CD4-positive, alpha-beta T cell treated with Interleukin-12 subunit alpha and Interleukin-12 subunit beta, for 1 hour (primary cell): ENCODE data around the gene EFCAB12.
"Not testable (repeated sequence)": the region's sequence is repeated elsewhere in the genome, so short reads cannot be mapped to it uniquely, and the experiment has no call there.

Source experiments
- DNase-seq: peaks from one replicate; pipeline ENCODE4 v3.0.0-alpha.2; 2020

EFCAB12 gene

GRCh38 chr3:129418041-129418973 is 10.1 kb downstream of the EFCAB12 start:
- DNase-seq = no peak

GRCh38 chr3:129417326-129417725 is 11.1 kb downstream of the EFCAB12 start:
- no peak for DNase-seq

GRCh38 chr3:129416415-129416814 is 12.0 kb downstream of the EFCAB12 start:
- no peak for DNase-seq

- DNase-seq = no peak
Measured at GRCh38 chr3:129415830-129416229, 12.6 kb downstream of the EFCAB12 start.

- DNase-seq = no peak
Measured at GRCh38 chr3:129415378-129415777, 13.1 kb downstream of the EFCAB12 start.

GRCh38 chr3:129413687-129414506 is 14.5 kb downstream of the EFCAB12 start:
- DNase-seq = no peak

GRCh38 chr3:129413238-129413637 is 15.2 kb downstream of the EFCAB12 start:
- DNase-seq = not testable (repeated sequence)

- no peak for DNase-seq
Measured at GRCh38 chr3:129412542-129413198, 15.8 kb downstream of the EFCAB12 start.

- no peak for DNase-seq
Measured at GRCh38 chr3:129410971-129411370, 17.5 kb downstream of the EFCAB12 start.

GRCh38 chr3:129409541-129409940 is 18.9 kb downstream of the EFCAB12 start:
- no peak for DNase-seq

- DNase-seq = no peak
Measured at GRCh38 chr3:129404610-129405009, 23.8 kb downstream of the EFCAB12 start.

- no peak for DNase-seq
Measured at GRCh38 chr3:129404130-129404529, 24.3 kb downstream of the EFCAB12 start.

GRCh38 chr3:129403450-129403849 is 25.0 kb downstream of the EFCAB12 start:
- DNase-seq = no peak

GRCh38 chr3:129402616-129403015 is 25.8 kb downstream of the EFCAB12 start:
- no peak for DNase-seq

- DNase-seq = no peak
Measured at GRCh38 chr3:129402210-129402609, 26.2 kb downstream of the EFCAB12 start.

- no peak for DNase-seq
Measured at GRCh38 chr3:129399895-129400357, 28.5 kb downstream of the EFCAB12 start.

- peak; percentile 88 for DNase-seq
Measured at GRCh38 chr3:129399145-129399894, 29.1 kb downstream of the EFCAB12 start.

GRCh38 chr3:129398803-129399144 is 29.7 kb downstream of the EFCAB12 start:
- peak; percentile 19 for DNase-seq

- not testable (repeated sequence) for DNase-seq
Measured at GRCh38 chr3:129393760-129394564, 34.5 kb downstream of the EFCAB12 start.

- no peak for DNase-seq
Measured at GRCh38 chr3:129393271-129393670, 35.2 kb downstream of the EFCAB12 start.

GRCh38 chr3:129392106-129392887 is 36.1 kb downstream of the EFCAB12 start:
- not testable (repeated sequence) for DNase-seq
